GM20000 (cell line): Measurements from ENCODE around the gene AXIN1.

Experiments used
- DNase-seq: peaks from one replicate; pipeline ENCODE4 v3.0.0; 2012; ENCODE audit warnings: low spot score
- CTCF ChIP-seq: IDR thresholded peaks from 2 replicates; pipeline ENCODE4 v1.5.1; 2012; ENCODE audit warnings: mild to moderate bottlenecking, control low read depth; ENCODE audit errors: extremely low read depth, missing control alignments

The AXIN1 gene

GRCh38 chr16:374616-374926 lies 22.0 kb upstream of the AXIN1 start:
- no peak for DNase-seq
- TF ChIP-seq CTCF = no peak

- TF ChIP-seq CTCF = no peak
- no peak for DNase-seq
Observed at GRCh38 chr16:373848-374615, 21.5 kb upstream of the AXIN1 start.

- no peak for TF ChIP-seq CTCF
- DNase-seq = no peak
Observed at GRCh38 chr16:373020-373598, 20.6 kb upstream of the AXIN1 start.

- DNase-seq = no peak
- TF ChIP-seq CTCF = no peak
Observed at GRCh38 chr16:372302-372983, 19.9 kb upstream of the AXIN1 start.

- TF ChIP-seq CTCF = no peak
- DNase-seq = no peak
Observed at GRCh38 chr16:371515-372301, 19.2 kb upstream of the AXIN1 start.

GRCh38 chr16:370979-371514 lies 18.5 kb upstream of the AXIN1 start:
- no peak for DNase-seq
- TF ChIP-seq CTCF = no peak

- peak; percentile 99 for DNase-seq
Observed at GRCh38 chr16:370443-370842, 17.9 kb upstream of the AXIN1 start, which contains the start of gene MRPL28. Gene MRPL28 (minus strand): TSS chr16:370538. CDS start chr16:370218, 320 bp downstream.

More at GRCh38 chr16:370443-370842, 17.9 kb upstream of the AXIN1 start, which contains the start of gene MRPL28:
- no peak for TF ChIP-seq CTCF
